Midbrain (tissue), 1 donor: ENCODE measurements around the gene SRCAP.

ENCODE experiments used
- DNase-seq: peaks from one replicate; lab custom pipeline; 2025; lab: John Stamatoyannopoulos, UW

Gene SRCAP

DNA sequence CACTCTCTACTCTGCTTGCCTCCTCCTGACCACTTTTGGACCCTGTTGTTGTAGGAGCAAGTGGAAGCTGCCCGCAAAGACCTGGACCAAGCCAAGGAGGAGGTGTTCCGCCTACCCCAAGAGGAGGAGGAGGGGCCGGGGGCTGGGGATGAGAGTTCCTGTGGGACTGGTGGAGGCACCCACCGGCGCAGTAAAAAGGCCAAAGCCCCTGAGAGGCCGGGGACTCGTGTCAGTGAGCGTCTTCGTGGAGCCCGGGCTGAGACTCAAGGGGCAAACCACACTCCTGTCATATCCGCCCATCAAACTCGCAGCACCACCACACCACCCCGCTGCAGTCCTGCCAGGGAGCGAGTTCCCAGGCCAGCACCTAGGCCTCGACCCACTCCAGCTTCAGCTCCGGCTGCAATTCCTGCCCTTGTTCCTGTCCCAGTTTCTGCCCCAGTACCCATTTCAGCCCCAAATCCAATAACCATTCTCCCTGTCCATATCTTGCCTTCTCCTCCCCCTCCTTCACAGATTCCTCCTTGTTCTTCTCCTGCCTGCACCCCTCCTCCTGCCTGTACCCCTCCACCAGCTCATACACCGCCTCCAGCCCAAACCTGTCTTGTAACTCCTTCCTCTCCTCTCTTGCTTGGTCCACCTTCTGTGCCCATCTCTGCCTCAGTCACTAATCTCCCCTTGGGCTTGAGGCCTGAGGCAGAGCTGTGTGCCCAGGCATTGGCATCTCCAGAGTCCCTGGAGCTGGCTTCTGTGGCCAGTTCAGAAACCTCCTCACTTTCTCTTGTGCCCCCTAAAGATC lies 38.2 kb downstream of the SRCAP start:
- no peak for DNase-seq

DNA sequence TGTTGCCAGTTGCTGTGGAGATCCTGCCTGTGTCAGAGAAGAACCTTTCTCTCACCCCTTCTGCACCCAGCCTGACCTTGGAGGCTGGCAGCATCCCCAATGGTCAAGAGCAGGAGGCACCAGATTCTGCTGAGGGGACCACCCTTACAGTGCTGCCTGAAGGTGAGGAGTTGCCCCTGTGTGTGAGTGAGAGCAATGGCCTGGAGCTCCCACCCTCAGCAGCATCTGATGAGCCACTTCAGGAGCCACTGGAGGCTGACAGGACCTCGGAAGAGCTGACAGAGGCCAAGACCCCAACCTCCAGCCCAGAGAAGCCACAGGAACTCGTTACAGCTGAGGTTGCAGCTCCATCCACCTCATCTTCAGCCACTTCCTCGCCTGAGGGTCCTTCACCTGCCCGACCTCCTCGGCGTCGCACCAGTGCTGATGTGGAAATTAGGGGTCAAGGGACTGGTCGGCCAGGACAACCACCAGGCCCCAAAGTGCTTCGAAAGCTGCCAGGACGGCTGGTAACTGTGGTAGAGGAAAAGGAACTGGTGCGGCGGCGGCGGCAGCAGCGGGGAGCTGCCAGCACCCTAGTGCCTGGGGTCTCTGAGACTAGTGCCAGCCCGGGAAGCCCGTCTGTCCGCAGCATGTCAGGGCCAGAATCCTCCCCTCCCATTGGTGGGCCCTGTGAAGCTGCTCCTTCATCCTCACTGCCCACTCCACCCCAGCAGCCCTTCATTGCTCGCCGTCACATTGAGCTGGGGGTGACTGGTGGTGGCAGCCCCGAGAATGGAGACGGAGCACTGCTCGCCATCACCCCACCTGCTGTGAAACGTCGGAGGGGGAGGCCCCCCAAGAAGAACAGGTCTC lies 39.0 kb downstream of the SRCAP start:
- DNase-seq: no peak

GRCh38 chr16:30738984-30739951 lies 40.3 kb downstream of the SRCAP start:
- no peak for DNase-seq

- no peak for DNase-seq
Measured at GRCh38 chr16:30740364-30741251, 41.6 kb downstream of the SRCAP start.

GRCh38 chr16:30741461-30741914 lies 42.5 kb downstream of the SRCAP start:
- DNase-seq: no peak

DNA sequence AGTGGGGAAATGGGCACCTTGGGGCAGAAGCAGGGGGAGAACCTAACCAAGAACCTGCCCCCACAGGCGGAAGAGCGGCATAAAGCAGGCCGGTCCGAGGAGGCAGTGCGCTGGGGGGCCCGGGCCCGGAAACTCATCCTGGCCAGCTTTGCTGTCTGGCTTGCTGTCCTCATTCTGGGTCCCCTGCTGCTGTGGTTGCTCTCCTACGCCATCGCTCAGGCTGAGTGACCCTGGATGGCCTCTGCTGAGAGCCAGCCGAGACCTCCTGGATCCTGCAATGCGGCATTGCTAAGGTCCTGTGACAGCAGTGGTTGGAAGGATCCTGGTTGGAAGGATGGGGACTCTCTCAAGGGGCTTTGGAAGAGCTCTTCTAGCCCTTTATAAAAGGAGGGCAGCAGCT lies 44.7 kb downstream of the SRCAP start:
- no peak for DNase-seq

- DNase-seq: no peak
Measured at GRCh38 chr16:30744183-30744582, 45.2 kb downstream of the SRCAP start.

DNA sequence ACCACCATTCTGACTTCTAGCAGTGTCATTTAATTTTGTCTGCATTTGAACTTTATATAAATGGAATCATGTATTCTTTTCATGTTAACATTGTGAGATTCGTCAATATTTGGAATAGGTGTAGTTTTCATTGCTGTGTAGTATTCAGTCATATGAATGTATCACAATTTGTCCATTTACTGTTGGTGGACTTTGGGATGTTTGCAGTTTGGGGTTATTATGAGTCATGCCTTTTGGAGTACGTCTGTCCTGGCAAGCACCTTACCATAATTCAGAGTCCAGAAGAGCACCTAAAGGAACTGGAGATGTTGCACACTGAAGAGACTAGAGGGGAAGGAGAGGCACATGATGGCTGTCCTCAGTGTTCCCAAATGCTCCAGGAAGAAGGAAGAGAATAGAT lies 46.1 kb downstream of the SRCAP start:
- no peak for DNase-seq

GRCh38 chr16:30746638-30747175 lies 47.7 kb downstream of the SRCAP start:
- DNase-seq: no peak

GRCh38 chr16:30747331-30747730 lies 48.4 kb downstream of the SRCAP start:
- no peak for DNase-seq

DNA sequence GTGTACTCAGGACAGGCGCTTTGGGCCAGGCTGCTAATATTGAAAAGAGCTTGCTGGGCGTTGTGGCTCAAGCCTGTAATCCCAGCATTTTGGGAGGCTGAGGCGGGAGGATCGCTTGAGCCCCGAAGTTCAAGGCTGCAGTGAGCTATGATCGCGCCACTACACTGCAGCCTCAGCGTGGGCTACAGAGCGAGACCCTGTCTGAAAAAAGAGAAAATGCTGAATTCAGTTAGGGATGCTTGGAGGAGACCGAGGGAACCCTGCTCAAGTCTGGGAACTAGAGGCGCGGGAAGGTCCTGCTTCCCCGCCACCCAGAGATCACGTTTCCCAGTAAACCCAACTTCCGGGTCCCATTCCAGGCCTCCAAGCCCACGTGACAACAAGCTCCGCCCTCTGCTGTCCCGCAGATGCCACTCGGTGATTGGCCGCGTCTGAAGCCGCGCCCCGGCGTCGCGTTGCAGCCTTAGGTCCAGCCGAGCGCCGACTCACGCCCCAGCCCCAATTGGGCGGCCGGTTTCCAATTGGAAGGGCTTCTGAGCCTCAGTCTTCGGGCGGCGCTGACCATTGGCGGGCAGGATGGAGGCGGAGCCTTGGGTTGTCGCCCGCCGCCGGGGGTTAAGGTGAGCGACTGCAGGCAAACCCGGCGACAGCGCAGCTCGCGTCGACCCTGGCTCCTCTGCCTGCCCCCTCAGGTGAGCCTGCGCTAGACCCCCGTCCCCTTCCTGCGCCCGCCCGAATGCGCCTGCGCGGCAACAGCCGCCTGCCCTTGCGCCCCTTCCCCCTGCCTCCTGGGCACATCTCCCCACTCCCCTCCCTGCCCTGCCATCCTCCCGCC lies 49.0 kb downstream of the SRCAP start, which contains the start of gene PHKG2:
PHKG2 (plus strand) TSS at position 627 of the 835 bp plus-strand sequence. CDS start 396 bp downstream, outside the sequence.
- DNase-seq: peak; percentile 99

DNA sequence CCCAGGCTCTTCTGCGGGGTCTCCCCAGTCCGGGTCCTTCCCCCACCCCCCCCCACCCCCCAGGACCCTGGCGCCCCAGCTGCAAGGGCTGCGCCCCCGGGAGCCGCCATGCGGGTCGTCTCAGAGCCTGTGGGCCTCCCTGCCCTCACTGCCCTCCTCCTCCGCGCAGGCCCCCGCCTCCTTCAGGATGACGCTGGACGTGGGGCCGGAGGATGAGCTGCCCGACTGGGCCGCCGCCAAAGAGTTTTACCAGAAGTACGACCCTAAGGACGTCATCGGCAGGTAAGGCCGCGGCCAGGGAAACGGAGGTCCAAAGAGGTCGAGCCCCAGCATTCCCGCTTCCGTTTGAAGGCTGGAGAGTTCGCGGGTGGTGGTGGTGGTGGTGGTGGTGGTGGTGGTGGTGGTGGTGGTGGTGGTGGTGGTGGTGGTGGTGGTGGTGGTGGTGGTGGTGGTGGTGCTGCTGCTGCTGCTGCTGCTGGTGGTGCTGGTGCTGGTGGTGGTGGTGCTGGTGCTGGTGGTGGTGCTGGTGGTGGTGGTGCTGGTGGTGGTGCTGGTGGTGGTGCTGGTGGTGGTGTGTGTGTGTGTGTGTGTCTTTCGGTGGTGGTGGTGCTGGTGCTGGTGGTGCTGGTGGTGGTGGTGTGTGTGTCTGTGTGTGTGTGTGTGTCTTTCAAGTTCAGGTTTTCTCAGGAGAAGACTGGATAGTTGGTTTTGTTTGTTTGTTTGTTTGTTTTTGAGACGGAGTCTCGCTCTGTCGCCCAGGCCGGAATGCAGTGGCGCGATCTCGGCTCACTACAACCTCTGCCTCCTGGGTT lies 49.9 kb downstream of the SRCAP start:
- DNase-seq: no peak

GRCh38 chr16:30750201-30750600 lies 51.2 kb downstream of the SRCAP start:
- no peak for DNase-seq

DNA sequence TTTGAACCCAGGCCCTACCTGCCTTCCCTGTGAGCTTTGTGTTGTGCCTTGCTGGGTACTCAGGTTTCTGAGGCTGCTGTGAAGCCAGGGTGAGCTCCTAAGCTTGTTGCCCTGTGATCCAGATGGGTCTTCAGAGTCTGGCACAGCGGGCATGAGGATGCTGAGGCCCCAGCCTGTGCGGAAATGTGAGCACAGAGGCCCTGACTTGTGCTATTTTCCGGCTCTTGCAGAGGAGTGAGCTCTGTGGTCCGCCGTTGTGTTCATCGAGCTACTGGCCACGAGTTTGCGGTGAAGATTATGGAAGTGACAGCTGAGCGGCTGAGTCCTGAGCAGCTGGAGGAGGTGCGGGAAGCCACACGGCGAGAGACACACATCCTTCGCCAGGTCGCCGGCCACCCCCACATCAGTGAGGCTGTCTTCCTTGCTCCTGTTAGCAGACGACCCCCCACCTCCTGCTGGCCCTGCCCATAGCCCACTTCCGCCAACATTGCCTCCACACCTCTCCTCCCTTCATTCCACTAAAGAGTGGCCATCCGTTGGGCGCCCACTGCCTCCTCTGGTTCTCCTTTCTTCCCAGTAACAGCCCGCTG lies 52.0 kb downstream of the SRCAP start:
- no peak for DNase-seq

- DNase-seq: no peak
Measured at GRCh38 chr16:30753596-30753995, 54.6 kb downstream of the SRCAP start.

GRCh38 chr16:30755955-30756780 lies 57.2 kb downstream of the SRCAP start:
- no peak for DNase-seq

GRCh38 chr16:30756781-30757100 lies 57.8 kb downstream of the SRCAP start:
- DNase-seq: no peak

GRCh38 chr16:30757316-30757715 lies 58.3 kb downstream of the SRCAP start:
- no peak for DNase-seq
